Measurements from ENCODE around the gene LPP.

The LPP gene

DNA sequence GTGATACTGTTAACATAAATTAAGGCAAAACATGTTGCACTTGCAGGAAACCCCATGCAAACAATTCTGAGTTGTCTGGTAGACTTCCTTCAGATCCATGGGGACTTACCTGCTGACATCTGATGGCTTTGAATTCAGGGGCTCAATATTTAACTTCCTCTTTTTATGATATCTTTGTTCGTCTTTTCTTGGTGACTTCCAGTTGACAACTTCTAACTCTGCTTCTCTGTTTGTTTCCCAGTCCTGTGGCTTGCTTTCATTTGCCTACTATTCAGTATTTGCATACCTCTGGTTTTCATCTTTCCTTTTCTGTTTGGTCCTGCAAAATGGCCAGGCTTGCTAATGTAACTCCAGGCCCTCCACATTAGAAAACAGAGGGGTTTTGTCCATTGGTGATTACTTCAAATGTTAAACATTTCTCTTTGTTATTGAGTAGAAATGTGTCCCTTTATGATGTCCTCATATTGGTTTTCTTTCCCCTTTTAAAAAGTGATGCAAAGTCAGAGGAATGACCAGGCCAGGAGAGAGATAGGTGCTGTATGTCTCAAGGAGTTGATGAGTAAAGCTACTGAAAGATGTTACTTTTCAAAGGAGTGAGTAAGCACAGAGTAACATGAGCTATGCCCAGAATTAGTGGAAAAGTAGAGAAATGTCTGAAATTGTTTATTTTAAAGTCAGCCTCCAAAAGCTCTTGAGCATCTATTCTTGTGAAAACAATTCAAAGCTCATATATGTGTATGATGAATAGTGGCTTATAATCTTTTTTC is 335.9 kb downstream of the LPP start:
- TF ChIP-seq, protein P1, sequence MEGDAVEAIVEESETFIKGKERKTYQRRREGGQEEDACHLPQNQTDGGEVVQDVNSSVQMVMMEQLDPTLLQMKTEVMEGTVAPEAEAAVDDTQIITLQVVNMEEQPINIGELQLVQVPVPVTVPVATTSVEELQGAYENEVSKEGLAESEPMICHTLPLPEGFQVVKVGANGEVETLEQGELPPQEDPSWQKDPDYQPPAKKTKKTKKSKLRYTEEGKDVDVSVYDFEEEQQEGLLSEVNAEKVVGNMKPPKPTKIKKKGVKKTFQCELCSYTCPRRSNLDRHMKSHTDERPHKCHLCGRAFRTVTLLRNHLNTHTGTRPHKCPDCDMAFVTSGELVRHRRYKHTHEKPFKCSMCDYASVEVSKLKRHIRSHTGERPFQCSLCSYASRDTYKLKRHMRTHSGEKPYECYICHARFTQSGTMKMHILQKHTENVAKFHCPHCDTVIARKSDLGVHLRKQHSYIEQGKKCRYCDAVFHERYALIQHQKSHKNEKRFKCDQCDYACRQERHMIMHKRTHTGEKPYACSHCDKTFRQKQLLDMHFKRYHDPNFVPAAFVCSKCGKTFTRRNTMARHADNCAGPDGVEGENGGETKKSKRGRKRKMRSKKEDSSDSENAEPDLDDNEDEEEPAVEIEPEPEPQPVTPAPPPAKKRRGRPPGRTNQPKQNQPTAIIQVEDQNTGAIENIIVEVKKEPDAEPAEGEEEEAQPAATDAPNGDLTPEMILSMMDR (IDR thresholded peaks at IDR 0.05; ENCODE audit: low read depth, low read length, missing control alignments): no peak
- no peak overlapping the region for H3K4me3 ChIP-seq (replicated peaks; ENCODE audit: low read depth, low read length)
- DNase-seq (ENCODE audit: extremely low read depth, low read depth): no peak

DNA sequence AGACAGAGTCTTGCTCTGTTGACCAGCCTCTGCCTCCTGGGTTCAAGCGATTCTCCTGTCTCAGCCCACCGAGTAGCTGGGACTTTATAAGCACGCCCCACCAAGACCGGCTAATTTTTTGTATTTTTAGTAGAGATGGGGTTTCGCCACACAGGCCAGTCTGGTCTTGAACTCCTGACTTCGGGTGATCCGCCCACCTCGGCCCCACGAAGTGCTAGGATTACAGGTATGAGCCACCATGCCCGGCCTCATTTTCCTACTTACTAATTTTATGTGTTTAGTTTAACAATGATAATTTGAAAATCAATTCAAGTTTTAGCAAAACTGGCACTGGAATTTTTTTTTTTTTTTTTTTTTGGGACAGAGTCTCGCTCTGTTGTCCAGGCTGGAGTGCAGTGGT is 336.5 kb downstream of the LPP start:
- DNase-seq (ENCODE audit: extremely low read depth, low read depth): no peak
- no peak overlapping the region for H3K4me3 ChIP-seq (replicated peaks; ENCODE audit: low read depth, low read length)
- TF ChIP-seq, protein P1 (IDR thresholded peaks at IDR 0.05; ENCODE audit: low read depth, low read length, missing control alignments): no peak

DNA sequence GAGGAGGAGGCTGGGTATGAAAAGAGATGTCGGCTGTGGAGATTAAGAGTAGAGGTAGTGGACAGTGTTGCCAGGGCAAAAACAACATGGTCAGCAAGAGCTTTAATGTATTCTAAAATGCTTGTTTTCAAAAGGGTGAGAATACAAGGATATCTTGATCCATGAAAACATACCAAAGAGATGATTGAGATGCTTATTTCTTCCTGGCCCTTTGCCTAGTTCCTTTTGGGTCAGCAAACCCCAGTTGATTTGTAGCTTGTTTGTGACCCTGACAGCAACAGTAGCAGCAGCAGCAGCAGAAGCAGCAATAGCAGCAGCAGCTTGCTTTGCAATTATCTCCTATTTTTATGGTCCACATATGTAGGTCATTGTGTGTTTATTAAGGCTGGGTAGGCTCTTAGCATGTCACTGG is 337.3 kb downstream of the LPP start:
- TF ChIP-seq, protein P1 (IDR thresholded peaks at IDR 0.05; ENCODE audit: low read depth, low read length, missing control alignments): no peak
- DNase-seq (ENCODE audit: extremely low read depth, low read depth): no peak
- no peak overlapping the region for H3K4me3 ChIP-seq (replicated peaks; ENCODE audit: low read depth, low read length)

DNA sequence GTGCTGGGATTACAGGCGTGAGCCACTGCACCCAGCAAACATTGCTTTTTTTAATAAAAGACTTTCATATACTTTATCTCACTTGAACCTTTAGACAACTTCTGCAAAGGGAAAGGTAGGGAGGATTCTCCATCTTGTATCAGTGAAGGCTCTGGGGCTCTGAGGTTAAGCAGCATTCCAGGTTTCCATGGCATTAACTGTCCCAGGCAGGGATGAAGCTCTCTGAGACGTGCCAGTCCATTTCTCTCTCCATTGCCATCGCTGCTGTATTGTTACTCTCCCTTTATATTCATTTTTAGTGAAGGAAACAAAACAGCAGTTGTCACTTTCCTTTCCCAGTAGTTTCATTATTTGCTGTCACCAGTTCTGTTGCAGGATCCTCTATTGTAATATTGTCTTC is 342.4 kb downstream of the LPP start:
- no peak for DNase-seq (ENCODE audit: extremely low read depth, low read depth)
- TF ChIP-seq, protein P1 (IDR thresholded peaks at IDR 0.05; ENCODE audit: low read depth, low read length, missing control alignments): no peak
- no peak overlapping the region for H3K4me3 ChIP-seq (replicated peaks; ENCODE audit: low read depth, low read length)

DNA sequence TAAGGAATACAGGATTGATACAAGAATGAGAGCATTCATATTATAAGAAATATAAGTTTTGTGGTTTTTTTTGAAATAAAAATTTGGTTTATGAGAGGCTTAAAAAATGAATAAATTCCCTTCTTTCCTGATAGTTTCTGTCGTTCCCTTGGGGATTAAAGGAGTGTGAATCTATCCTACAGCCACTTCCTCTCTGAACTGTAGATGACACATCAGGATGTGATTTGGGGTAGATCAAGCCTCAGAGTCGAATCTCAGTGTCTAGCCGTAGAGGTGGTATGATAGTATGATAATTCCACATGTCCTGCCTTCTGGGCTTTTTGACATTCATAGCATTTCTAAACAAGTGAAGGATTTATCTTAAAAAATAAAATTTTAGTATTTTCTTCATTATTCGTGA is 343.1 kb downstream of the LPP start:
- H3K4me3 ChIP-seq (replicated peaks; ENCODE audit: low read depth, low read length): no peak overlapping the region
- TF ChIP-seq, protein P1 (IDR thresholded peaks at IDR 0.05; ENCODE audit: low read depth, low read length, missing control alignments): no peak
- DNase-seq (ENCODE audit: extremely low read depth, low read depth): no peak

DNA sequence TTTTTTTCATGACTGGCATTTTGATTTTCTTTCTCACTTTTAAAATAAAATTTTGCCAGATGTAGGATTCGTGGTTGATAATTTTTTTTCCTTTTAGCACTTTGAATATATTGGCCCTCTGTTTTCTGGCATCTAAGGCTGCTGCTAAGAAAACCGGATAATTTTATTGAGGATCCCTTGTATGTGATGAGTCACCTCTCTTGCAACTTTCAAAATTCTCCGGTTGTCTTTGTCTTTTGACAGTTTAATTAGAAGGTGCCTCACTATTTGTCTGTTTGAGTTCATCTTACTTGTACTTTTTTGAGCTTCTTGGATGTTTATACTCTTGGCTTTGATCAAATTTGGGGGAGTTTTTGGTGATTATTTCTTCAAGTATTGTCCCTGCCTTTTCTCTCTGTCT is 349.7 kb downstream of the LPP start:
- TF ChIP-seq, protein P1 (IDR thresholded peaks at IDR 0.05; ENCODE audit: low read depth, low read length, missing control alignments): no peak
- DNase-seq (ENCODE audit: extremely low read depth, low read depth): no peak
- no peak overlapping the region for H3K4me3 ChIP-seq (replicated peaks; ENCODE audit: low read depth, low read length)

DNA sequence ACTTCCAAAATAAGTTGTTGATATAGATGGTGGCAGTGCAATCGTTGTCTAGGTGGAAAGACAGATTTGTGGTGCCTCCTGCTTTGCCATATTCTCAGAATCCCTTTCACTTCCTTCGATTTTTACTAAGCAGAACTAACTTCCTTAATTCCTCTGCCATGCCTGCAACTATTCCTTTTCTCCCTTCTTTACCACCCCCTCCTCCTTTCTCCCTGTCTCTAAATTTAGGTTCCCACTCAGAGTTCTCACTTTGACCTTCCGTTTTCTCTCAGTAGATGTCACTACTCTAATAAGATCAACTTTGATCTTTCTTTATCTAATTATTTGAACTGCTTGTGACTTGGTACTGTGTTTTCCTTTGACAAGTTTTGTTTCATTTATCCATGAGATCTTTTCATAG is 351.2 kb downstream of the LPP start:
- TF ChIP-seq, protein P1 (IDR thresholded peaks at IDR 0.05; ENCODE audit: low read depth, low read length, missing control alignments): no peak
- no peak overlapping the region for H3K4me3 ChIP-seq (replicated peaks; ENCODE audit: low read depth, low read length)
- no peak for DNase-seq (ENCODE audit: extremely low read depth, low read depth)
